MM.1S (cell line): ENCODE results near the gene LRRC8E.

ENCODE experiments used
- CTCF ChIP-seq: fragments of 300-600 bp; sonication (generic); IDR thresholded peaks from 2 replicates; pipeline ENCODE4 v1.5.1; 2016; ENCODE audit warnings: antibody characterized with exemption, low read length, mixed read lengths
- EZH2 ChIP-seq: fragments of 300-600 bp; sonication (generic); optimal IDR thresholded peaks from 2 replicates; pipeline ENCODE3; 2017; ENCODE audit warnings: low read depth, mild to moderate bottlenecking, antibody characterized with exemption, low read length, mixed read lengths
- EZH2phosphoT487 ChIP-seq: fragments of 300-600 bp; sonication (generic); IDR thresholded peaks from 2 replicates; pipeline ENCODE4 v1.6.1; 2018; ENCODE audit warnings: antibody characterized with exemption, low read length

GRCh38 chr19:7859831-7860713, 28.2 kb upstream of the LRRC8E start:
- TF ChIP-seq CTCF (no peak), EZH2phosphoT487 (no peak), EZH2 (no peak)
